CMK (cell line): Measurements from ENCODE around the gene COPB2.

Source experiments
- DNase-seq: peaks from one replicate; pipeline ENCODE4 v3.0.0-alpha.2; 2010; ENCODE audit warnings: low read depth

The COPB2 gene

DNA sequence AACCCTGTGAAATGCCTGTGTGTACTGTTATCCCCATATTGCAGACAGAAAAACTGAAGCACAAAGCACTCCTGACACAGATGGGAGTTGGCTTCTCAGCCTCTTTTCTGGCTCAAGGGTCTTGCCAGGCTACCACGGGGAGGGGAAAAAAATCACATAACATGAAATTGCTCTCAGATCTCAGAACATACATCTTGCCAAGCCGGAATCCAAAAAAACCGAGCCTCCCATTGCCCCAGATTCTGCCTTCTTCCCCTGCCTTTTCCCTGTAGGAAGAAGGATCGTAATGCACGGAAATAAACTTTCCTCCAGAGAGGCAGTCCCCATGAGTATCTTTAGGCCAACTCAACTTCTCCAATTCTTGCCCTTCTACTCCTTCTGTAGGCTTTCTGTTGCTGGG is 62.2 kb downstream of the COPB2 start:
- no peak for DNase-seq

DNA sequence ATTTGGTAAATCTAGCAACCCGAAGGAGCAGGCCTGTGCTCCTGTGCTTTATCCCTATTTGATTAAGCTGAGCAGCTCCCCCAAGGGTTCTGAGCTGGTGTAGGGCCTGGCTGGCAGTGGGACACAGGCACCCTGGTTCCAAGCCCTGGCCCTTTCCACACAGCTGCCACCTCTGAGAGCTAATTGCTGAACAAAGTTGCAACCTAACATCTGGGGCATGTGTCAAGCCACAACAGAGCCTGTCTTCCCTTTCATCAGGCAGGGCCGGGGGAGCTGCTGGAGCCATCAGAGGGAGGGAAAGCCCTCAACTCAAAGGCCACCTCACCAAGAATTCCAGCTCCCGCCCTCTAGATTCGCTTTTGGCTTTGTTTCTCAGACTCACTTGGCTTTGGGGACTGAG is 62.7 kb downstream of the COPB2 start:
- no peak for DNase-seq

DNA sequence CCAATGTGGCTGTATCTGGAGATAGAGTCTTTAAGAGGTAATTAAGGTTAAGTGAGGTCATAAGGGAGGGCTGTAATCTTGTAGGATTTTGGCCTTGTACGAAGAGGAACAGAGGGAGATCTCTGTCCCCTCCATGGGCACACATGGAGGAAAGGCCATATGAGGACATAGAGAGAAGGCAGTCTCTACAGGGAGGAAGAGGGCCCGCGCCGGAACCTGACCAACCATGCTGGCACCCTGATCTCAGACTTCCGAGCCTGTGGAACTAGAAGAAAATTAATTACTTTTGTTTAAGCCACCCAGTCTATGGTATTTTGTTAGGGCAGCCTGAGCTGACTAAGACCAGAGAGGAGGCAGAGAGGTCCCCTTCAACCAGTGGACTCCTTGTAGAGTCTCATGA is 63.3 kb downstream of the COPB2 start:
- no peak for DNase-seq

DNA sequence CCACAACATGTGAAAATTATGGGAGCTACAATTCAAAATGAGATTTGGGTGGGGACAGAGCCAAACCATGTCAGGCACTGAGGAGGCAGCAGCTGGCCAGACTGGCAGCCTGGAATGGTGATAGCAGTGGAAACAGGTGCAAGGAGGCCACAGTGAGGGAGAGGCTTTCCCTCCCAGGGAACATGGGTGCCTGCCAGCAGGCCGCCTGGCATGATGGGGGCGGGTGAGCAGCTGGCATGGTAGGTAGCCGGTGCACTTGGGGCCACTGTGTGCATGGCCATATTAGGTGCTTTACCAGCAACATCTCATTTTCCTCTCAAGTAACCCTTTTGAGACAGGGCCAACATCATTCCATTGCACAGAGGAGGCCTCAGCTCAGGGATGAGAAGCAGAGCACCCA is 63.9 kb downstream of the COPB2 start:
- DNase-seq: no peak

DNA sequence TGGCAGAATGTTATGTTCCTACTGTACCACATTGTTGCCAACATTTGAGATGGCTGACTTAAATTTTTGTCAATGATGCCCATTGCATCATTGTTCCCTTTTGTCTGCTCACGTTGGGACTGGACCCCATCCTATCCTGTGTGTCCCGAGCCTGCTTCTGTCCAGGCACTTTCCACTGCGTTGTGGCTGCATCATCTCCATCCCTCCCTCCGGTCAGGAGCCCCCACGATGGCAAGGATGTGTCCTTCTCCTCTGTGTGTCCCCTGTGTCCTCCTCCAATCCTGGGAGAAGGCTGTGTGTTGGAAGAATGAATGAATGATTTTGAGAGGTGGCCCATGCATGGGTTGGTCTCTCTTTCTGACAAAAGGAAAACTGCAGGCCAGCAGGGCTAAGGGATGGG is 65.0 kb downstream of the COPB2 start:
- no peak for DNase-seq

DNA sequence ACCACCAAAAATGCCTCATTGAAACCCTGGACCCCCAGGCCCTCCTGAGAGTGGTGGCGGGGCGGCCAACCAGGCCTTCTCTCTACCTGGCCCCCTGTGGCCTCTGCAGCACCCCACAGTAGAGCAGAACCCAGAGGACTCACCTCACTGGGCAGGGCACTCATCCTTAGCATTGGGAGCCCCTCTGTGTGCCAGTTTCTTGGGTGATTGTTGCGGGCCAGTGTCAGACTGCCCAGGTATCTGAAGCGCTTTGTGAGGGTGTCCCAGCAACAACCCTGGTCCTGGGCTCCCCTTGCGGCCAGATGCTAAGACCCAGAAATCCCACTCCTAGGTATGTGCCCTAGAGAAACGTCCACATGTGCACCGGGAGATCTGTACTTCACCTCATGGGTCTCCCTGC is 66.3 kb downstream of the COPB2 start:
- DNase-seq: no peak

DNA sequence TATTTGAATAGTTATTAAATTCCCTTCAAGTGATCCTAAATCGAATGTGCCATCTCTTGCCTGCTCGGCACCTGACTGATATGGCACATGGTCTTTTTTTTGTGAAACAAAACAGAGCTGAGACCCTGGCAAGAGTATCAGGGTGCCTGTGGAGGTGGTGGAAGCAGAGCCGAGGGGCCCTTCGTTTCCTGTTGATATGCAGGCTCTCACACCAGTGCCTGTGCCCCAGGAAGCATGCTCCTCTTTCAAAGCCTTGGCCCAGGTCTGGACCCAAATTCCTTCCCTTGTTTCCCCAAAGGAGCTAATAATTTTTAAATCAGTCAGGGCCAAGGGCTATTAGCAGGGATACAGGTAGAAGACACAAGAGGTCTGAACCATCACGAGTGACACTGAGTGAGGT is 67.1 kb downstream of the COPB2 start:
- DNase-seq: no peak

DNA sequence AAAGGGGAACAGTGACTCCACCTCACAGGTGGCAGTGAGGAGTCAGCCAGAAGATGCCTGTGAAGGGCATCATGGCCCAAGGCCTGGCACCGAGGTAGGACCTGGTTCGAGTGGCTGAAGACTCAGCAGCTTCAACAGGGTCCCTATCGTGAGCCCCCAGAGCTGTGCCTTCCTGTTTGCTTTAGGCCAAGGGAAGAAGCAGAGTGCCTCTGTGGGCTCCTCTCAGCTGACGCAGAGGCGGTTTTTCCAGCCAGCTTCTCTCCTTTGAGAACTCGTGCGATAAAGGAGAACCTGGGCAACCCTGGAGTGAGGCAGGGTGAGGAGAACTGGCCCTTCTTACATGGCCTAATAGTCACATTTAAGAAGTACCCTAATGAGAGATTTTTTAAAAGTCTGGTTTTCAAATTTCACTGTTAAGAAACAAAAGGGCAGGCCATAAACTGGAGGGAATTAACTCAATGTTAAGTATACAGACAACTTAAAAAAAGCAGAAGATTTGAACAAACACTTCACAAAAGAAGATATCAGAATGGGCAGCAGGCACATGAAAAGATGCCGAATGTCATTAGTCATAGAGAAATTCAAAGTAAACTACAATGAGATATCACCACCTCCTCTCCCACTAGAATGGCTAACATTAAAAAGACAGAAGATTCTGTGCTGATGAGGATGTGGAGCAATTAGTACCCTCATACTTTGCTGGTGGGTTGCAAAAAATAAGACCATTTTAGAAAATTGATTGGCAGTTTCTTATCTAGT is 68.7 kb downstream of the COPB2 start:
- no peak for DNase-seq

DNA sequence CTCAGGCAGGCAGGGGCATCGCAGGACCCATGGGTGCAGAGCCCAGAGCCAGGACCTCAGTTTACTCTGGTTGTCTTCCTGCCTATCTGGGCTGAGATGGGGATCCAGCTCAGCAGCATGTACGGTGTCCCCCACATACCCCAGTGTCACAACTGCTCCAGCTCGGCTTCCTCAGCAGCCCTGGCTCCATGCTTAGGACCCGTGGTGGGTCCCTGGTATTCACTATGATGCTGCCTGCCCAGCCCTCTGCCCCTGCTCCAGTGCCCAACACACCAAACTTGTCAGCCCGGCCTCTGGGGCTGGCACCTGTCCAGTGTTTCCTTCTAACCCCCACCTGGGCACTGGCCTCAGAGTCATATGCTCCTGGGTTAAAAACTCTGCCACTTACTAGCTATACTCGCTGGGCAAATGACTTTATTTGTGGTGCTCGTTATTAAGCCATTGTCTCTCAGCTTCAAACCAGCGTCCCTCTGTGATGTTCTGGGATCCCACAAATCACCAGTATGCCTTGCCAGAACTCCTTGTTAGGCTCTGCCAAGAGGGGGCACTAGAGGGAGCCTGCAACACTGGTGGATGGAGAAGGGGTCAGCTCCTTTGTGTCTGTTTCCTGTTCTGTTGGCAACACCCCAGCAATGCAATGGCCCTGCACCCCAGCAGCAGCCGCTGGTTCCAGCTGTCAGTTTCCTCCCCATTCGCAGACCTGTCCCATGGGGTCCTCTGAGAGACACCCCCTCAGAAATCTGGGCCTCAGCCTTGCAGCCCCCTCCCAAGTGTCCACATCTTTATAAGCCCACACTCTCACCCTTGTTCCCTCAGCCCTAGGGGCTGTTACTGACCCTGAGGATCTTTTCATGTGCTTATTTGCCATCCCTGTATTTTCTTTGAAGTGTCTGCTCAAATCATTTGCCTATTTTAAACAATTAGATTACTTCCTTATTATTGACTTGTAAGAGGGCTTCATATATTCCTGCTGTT is 69.7 kb downstream of the COPB2 start:
- no peak for DNase-seq

DNA sequence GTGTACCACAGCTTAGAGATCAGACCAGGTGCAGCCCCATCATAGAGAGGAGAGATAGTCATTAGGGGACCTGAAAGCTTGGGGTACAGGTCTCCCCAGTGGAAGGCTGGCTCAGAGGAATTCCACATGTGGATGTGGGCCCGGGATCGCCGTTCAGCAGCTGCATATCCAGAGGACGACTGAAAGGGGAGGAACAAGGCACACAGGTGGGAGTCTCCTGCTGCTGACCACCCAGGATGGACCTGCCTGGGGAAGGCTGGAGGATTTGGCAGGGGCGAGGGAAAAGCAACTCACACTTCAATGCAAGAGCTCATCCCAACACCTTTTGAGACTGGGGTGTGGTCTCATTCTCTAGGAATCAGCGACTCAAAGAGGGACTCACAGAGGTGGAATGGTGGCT is 70.6 kb downstream of the COPB2 start:
- no peak for DNase-seq

DNA sequence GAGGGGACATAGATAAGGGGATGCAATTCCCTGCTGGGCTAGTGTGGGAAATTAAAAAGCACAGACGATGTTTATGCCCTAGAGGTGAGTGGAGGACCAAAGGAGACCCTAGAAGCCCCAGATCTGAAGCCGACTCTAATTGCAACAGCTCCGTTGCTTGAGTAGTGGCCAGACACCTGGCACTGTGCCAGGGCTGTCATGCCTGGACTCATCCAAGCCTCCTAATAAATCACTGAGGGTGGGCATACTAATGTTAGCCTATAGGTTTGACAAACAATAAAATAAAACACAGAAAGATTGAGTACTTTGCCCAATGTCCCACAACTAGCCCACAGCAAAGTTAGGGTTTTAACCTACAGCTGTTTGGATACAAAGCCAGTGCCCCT is 71.0 kb downstream of the COPB2 start:
- no peak for DNase-seq

DNA sequence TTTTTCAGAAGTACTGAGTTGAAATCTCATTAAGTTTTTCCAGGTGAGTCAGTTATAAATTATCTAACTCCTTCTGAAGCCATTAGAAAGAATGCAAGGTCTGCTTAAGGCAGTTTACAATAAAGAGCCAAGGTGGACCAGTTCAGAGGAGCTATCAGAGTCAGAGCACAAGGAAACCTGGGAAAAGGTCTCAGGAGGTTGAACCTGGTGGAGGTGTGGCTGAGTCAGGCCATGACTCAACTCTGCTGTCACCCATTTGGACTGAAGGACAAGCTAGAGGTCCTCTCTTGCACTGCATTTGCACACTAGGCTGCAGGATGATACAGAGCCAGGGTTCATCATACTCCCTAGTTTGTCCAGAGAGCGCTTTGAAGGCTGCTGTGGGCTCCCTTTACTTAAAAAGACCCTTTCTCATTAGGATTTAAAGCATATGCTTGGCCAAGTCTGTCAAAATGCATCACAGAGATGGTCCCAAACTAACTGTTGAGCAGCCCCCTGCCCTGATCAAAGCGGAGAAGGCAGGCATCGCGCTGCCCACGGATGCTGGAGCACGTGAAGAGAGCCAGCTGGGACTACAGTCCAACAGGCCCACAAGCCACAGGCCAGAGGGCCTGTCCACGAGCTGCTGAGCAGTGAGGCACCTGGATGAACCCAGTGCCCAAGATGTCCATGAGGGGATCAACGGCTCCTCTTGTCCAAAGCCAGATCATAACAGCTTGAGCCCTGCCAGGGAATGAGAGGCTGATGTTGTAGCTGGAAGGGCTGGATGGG is 71.6 kb downstream of the COPB2 start:
- DNase-seq: no peak

DNA sequence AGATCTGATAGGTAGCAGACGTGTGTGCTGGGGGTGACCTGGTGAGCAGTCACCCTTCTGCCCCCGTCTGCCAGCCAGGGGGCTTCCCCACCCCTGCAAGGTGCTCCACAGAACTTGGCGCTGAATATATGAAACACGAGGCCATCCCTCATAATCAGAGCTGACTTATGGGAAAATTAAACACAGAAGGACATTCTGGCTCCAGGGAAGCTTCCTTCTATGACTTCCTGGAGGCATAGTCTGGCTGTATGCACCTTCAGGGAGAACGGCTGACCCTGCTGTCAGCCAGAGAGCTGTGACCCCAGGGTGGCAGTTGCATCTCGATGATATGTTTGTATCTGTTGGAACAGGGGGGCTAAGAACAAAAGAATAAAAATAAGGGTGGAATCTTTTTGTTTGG is 72.2 kb downstream of the COPB2 start:
- no peak for DNase-seq

DNA sequence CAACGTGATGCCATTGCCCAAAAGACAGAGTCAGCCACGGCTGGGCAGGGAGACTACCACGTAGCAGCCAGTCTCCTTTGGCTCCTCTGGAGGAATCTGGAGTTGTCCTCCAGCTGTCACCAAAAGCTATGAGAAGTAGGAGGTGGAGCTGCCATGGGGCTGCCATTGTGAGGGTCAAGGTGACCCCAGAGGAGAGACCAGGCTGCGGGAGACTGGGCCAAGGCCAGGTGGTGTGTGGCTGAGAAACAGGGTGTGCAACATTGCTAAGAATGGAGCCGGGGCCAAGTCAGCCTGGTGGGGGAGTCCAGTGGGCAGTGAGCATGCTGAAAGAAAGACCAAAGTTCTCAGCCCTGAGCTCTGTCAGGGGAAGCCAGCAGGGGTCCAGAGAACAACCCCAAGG is 75.5 kb downstream of the COPB2 start:
- DNase-seq: no peak

DNA sequence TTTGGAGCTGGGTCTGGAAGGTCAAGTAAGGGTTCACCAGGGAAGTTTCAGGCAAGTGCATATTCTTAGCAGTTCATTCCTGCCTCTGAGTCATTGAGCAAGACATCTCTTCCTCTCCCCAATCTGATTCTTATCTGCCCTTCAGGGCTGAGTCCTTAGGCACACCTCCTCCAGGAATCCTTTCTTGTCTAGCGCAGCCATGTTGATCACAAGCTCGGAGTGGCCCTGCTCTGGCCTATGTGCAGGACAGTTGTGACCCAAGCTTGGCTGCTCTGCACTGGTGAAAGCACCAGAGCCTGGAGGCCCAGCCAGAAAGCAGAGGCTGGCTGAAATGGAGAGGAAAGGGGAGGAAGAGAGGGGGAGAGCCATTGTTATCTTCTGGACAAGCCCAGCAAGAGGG is 76.5 kb downstream of the COPB2 start:
- no peak for DNase-seq

DNA sequence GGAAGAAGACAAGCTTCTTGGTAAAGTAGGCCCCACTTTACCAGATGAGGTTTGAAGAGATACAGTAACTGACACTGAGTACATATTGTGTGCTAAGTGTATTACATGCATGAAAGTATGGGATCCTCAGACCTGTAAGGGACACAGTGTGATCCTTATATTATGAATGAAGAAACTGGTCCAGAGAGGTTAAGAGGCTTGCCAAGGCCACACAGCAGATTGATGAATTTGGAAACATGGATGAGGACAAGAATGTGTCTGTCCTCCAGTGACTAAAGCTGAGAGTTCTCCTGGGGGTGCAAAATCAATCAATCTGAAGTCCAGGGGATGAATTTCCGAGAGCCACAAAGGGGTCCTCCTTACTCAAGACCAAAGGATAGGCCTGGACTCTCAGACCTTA is 77.0 kb downstream of the COPB2 start:
- DNase-seq: no peak

DNA sequence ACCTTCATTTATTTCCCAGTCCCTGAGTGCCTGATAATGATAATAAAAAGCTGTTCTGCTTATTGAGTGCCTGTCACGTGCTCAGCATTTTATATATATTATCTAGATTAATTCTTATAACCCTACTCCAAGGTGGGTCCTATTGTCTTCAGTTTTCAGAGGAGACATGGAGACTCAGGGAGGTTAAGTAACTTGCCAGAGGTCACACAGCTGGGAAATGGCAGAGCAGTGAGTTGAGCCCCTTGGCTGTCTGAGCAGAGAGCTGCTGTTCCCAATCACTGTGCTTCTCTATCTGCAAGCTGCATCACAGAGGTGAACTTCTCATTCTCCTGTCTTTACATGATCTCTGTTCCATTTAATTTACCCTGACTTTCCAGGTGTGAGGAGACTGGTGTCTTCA is 77.9 kb downstream of the COPB2 start:
- DNase-seq: no peak

DNA sequence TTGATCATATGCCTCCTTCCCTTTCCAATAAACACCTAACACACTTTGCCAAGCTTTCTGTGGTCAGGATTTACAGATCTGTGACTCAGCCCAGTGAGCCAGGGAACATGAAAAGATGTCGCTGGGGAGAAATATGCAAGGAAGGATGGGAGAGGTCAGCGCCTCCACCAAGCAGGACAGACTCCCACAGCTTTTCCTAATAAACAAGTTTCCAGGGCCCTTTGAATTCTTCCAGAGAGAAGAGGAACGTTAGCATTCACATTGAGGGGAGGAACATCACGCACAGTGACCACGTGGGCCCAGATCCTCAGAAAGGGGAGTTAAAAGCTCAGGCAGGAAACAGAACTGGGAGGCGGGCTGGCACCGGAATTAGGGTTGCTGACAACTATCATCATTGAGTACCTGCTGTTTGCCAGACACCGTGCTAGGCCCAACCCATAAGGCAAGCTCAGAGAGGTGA is 78.9 kb downstream of the COPB2 start:
- no peak for DNase-seq

DNA sequence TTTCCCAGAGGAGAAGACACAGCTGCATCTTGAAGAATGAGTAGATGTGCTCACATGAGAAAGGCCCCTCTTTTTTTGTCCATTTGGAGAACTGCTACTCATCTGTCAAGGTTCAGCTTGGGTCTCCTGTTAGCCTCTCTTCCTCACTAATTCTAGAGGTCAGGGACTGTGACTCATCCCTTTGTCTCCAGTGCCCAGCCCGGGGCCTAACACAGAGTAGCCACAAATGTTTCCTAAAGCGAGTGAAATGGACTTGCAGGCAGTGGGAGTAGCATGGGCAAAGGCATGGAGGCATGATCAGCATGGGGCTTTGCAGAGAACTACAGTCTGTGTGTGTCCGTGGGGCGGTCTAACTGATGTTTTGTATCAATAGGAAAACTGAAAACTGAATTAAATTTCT is 79.6 kb downstream of the COPB2 start:
- DNase-seq: no peak

DNA sequence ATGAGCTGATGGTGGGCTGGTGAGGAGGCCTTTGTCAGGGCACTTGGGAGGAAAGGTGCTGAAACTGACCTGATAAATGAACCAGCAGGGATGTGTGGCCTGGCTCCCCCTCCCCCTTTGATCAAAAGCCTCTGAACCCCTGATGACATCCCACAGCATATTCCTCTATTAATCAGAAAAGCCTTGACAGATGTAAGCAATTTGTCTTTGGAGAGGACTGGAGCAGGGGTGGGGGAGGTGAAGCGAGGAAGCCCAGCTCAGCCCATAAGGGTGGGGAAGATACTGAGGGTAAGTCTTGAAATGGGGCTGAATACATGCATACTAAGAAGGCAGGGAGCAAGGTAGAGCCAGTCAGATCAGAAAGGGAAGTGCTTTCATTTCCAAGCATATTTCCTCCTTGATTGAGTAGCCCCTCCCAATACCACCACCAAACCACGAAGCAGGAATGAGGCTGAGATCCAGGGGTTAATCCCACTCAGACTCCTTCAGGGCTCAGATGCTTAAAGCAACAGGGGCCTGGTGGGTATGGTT is 80.3 kb downstream of the COPB2 start:
- no peak for DNase-seq

DNA sequence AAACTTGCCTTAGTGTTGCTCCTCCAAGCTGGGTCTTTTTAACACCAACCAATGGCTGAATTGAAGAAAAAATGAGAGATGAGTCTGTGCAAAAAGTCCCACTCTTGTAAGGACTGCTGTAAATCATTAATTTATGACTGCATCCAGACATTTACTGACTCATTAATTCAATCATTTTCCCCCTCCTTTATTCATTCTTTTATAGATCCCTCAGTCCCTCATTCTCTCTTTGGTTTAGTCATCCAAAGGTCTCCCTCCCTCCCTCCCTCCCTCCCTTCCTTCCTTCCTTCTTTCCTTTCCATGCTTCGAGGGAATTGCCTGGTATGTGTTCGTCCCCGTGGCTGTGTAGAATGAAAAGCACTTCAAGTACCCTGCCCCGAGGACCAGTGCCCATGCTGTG is 80.9 kb downstream of the COPB2 start:
- DNase-seq: no peak
